GM18909 (cell line): ENCODE data around the gene LIAS.

Experiments used
- ATAC-seq: cut with Tn5 transposase; IDR thresholded peaks from one replicate; pipeline ENCODE4 v1.9.1; 2021; ENCODE audit warnings: mild to moderate bottlenecking; ENCODE audit not compliant: unreplicated experiment, poor library complexity

The LIAS gene

GRCh38 chr4:39452860-39453587 lies 5.8 kb upstream of the LIAS start:
- ATAC-seq = no peak

GRCh38 chr4:39453738-39454137 lies 5.1 kb upstream of the LIAS start:
- no peak for ATAC-seq

GRCh38 chr4:39455486-39455885 lies 3.4 kb upstream of the LIAS start:
- no peak for ATAC-seq

- ATAC-seq = no peak
Observed at GRCh38 chr4:39456946-39457763, 1.7 kb upstream of the LIAS start.

- ATAC-seq = peak; percentile 1
Observed at GRCh38 chr4:39458161-39458504, 723 bp upstream of the LIAS start.

GRCh38 chr4:39464886-39465501 lies 6.1 kb downstream of the LIAS start:
- ATAC-seq = no peak

GRCh38 chr4:39466747-39467146 lies 7.9 kb downstream of the LIAS start:
- no peak for ATAC-seq

GRCh38 chr4:39467464-39467863 lies 8.6 kb downstream of the LIAS start:
- no peak for ATAC-seq

GRCh38 chr4:39469429-39470077 lies 10.7 kb downstream of the LIAS start:
- ATAC-seq = peak; percentile 77

GRCh38 chr4:39470402-39470801 lies 11.5 kb downstream of the LIAS start:
- no peak for ATAC-seq

GRCh38 chr4:39472396-39472795 lies 13.5 kb downstream of the LIAS start:
- no peak for ATAC-seq

GRCh38 chr4:39476187-39476895 lies 17.5 kb downstream of the LIAS start:
- no peak for ATAC-seq

GRCh38 chr4:39480251-39480650 lies 21.4 kb downstream of the LIAS start:
- no peak for ATAC-seq

GRCh38 chr4:39480902-39481695 lies 22.2 kb downstream of the LIAS start:
- no peak for ATAC-seq

GRCh38 chr4:39484582-39485272 lies 25.9 kb downstream of the LIAS start:
- ATAC-seq = no peak

GRCh38 chr4:39486221-39486804 lies 27.5 kb downstream of the LIAS start:
- no peak for ATAC-seq

GRCh38 chr4:39490322-39490721 lies 31.5 kb downstream of the LIAS start:
- ATAC-seq = no peak

- ATAC-seq = no peak
Observed at GRCh38 chr4:39494354-39494753, 35.5 kb downstream of the LIAS start.
